22Rv1 (cell line): ENCODE measurements around the gene FMO5.

Experiments used
- CTCF ChIP-seq: fragments of 450-650 bp; IDR thresholded peaks from 2 replicates; pipeline ENCODE4 v1.5.1; 2017; ENCODE audit warnings: mild to moderate bottlenecking
- ZFX ChIP-seq: fragments of 450-650 bp; IDR thresholded peaks from 2 replicates; pipeline ENCODE4 v1.6.1; 2017; ENCODE audit warnings: antibody characterized with exemption, borderline replicate concordance

GRCh38 chr1:147208619-147209018, 16.5 kb downstream of the FMO5 start:
- TF ChIP-seq CTCF (no peak), ZFX (no peak)
